SW 1271 (cell line): ENCODE data around the gene OR51M1.
"Not testable (repeated sequence)": the region's sequence is repeated elsewhere in the genome, so short reads cannot be mapped to it uniquely, and the experiment has no call there.

Experiments
- DNase-seq, 2 experiments: peaks; one replicate each; lab custom pipeline; 2025; lab: John Stamatoyannopoulos, UW

Gene OR51M1, protein sequence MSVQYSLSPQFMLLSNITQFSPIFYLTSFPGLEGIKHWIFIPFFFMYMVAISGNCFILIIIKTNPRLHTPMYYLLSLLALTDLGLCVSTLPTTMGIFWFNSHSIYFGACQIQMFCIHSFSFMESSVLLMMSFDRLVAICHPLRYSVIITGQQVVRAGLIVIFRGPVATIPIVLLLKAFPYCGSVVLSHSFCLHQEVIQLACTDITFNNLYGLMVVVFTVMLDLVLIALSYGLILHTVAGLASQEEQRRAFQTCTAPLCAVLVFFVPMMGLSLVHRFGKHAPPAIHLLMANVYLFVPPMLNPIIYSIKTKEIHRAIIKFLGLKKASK

DNA sequence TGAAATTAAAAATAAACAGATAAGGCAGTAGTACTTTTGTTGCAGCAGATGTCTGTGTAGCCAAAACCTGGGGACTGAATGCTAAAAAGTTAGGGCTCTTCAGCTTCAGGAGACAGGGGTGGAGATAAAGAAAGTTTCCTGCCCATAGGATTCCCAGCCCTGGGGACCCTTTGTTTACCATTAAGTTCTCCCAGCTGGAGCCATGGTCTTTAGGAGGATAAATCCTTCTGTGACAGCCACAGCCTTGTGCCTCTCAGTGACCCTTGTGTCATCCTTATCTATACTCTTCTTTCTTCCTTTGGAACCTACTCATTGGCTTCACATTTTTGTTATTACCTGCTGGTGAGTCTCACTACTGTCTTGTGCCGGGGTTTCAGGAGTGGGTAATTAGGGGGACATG, at the start of gene OR51M1:
Gene OR51M1 (plus strand): TSS at position 237 of the 400 bp plus-strand sequence. CDS start 5,587 bp downstream, outside the sequence.
- no peak for DNase-seq

DNA sequence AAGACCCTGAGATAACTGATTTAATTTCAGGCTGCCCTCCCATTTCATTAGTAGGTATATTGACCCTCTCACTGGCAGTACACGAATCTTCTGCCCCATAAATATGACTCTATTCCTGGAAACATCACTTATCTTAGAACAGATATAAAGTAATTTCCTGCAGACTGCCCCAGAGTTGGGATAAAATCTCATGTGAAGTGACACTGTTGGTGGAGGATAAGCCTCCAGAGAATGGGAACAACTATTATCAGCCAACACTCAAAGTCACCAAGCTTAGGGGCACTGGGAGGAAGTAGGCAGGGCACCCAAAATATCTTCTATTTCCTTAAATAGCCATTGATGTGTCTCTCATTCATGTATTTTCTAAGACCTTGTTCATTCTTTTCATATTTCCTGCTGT, 48.4 kb upstream of the OR51M1 start:
- no peak for DNase-seq

DNA sequence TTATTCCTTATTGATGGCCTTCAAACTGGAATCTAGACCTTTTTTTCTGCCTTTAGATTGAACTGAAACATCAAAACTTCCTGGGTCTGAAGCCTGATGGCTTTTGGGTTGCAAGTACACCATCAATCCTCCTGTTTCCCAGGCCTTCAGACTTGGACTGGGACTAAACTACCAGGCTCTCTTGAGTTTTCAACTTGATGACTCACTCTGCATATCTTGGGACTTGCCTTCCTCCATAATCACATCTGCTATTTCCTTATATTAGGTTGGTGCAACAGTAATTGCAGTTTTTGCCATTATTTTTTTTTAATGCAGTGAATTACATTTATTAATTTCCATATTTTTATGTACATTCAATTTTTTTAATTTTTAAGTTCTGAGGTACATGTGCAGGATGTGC, 47.3 kb upstream of the OR51M1 start:
- no peak for DNase-seq

DNA sequence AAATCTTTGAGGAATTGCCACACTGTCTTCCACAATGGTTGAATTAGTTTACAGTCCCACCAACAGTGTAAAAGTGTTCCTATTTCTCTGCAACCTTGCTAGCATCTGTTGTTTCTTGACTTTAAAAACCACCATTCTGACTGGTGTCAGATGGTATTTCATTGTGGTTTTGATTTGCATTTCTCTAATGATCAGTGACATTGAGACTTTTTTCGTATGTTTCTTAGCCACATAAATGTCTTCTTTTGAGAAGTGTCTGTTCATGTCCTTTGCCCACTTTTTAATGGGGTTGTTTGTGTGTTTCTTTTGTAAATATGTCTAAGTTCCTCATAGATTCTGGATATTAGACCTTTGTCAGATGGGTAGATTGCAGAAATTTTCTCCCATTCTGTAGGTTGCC, 46.4 kb upstream of the OR51M1 start:
- not testable (repeated sequence) for DNase-seq

DNA sequence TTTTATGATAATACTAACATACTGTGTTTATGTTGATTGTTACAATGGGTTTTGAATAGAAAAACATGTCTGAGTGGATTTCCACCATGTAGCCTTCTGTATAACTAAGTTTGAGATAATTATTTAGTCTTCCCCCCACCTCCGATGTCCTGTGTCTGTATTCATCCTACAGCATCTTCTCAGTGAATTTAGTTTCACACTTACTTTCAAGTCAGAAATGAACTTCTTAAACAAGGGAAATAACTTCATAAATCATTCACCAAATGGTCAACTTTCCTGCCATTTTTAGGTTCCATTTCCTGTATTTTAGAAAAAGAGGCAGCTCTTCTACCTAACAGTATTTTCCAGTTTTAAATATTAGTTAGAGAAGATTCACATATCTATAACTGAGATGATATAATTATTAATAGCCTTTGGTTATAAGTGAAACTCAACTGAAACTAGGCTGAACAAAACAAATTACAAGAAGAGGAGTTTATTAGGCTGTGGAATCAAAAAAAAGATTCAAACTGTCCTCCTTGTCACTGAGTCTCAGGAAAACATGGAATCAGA, 43.8 kb upstream of the OR51M1 start:
- DNase-seq = no peak

DNA sequence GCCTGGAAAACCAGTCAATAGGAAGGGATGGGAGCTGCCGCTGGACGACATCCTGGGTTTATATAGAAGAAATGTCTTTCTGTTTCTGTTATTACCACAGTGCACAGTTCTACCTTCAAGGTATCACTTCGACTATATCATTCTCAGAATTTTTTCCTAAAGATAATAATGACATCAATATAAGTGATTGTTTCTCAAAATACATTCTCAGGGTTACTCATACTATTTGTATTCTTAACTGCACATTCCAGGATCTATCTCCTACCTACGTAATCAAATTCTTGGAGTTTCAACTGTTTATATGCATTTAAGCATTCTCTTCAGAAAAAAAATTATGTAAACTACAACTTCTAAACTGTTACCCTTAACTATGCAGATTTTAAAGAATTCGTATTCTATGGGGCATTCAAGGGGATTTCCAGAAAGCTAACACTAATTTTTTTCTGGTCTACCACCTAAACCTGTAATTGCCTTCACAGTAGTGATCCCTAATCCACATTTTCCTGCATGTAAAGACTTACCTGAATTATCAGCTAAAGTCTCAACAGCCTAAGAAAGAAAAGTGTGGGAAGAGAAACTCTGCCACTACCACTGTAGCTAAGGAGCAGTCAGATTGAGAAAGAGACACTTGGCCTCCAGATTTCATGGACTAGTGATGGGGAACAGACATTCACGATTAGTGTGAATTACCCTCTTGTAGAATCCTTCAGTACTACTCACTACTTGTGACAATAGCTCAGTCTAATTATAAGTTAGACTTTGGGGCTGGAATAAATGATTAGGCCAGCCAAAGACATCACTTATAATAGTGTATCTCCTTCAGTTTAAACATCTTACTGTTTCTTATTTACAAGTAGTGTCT, 39.9 kb upstream of the OR51M1 start, which contains the start of gene OR51B5:
Gene OR51B5 (minus strand): TSS at position 51 of the 862 bp plus-strand sequence. CDS start 0 bp downstream, at position 51.
- no peak for DNase-seq

GRCh38 chr11:5345831-5346230, 37.8 kb upstream of the OR51M1 start:
- DNase-seq = no peak

DNA sequence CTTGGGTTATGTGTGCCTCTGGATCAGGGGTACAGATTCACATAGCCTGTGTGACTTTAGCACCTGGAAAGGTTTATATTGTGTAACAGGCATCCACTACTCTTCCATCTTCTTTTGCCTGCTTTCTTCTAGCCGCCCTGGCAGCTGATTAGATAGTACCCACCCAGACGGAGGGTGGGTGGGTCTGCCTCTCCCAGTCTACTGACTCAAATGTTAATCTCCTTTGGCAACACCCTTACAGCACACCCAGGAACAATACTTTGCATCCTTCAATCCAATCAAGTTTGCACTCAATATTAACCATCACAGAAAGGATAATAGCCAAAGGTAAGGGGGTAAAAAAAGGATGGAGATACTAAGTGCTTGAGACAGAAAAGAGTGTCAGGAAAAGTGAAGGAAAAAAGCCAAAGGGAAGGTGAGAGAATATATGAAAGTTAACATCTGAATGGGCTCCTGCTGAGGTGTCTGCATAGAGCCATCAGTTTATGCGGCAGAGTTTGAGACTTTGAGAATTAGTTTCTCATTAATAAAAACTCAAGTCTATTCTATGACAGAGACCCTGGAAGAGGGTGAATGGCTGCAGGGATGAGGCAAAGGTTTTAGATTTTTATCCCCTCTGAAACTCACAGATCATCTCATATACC, 34.9 kb upstream of the OR51M1 start:
- DNase-seq = no peak

GRCh38 chr11:5349550-5349949, 34.1 kb upstream of the OR51M1 start:
- DNase-seq = no peak

DNA sequence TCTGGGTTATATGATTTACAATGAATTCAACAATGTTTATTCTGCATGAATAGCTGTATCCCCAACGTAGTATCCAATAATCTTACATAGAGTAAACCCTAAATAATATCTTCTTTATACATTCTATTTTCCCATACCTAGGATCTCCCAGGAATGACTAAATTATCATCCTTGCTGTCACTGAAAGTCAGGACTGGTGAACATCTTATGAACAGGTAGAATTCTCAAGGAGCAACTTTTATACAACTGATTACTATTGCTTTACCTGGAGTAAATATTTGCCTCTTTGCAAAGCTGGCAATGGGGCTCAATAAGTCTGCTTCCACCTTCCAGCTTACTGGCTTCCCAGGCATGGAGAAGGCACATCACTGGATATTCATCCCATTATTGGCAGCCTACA, 32.4 kb upstream of the OR51M1 start, which contains the start of gene OR51B6:
Gene OR51B6 (plus strand): TSS at position 301 of the 400 bp plus-strand sequence. CDS start 0 bp downstream, at position 301.
- DNase-seq = no peak

DNA sequence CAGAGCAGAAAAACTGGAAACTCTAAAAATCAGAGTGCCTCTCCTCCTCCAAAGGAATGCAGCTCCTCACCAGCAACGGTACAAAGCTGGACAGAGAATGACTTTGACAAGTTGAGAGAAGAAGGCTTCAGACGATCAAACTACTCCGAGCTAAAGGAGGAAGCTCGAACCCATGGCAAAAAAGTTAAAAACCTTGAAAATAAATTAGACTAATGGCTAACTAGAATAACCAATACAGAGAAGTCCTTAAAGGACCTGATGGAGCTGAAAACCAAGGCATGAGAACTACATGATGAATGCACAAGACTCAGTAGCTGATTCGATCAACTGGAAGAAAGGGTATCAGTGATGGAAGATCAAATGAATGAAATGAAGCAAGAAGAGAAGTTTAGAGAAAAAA, 27.6 kb upstream of the OR51M1 start:
- DNase-seq = not testable (repeated sequence)

GRCh38 chr11:5362017-5362625, 21.5 kb upstream of the OR51M1 start:
- no peak for DNase-seq

DNA sequence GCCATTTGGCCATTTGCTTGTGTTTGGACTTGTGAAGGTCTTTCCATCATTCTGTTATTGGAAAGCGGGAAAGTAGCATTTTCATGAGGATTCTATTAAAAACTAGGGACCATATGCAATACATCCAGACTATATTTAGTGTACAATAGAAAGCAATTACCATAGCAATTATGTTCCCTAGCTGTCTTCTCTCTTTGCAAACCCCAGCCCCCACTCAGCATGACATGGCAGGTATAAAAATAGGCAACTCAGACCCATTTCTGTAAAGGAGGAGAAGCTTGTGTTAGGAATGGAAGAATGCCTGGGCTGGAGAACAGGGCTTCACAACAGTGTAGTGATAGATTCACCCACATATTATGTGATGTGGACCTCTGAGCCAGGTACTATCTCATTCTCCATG, 19.9 kb upstream of the OR51M1 start:
- no peak for DNase-seq

GRCh38 chr11:5364214-5364613, 19.4 kb upstream of the OR51M1 start:
- peak; percentile 68 to 83 for DNase-seq

GRCh38 chr11:5366365-5366764, 17.2 kb upstream of the OR51M1 start:
- not testable (repeated sequence) for DNase-seq

DNA sequence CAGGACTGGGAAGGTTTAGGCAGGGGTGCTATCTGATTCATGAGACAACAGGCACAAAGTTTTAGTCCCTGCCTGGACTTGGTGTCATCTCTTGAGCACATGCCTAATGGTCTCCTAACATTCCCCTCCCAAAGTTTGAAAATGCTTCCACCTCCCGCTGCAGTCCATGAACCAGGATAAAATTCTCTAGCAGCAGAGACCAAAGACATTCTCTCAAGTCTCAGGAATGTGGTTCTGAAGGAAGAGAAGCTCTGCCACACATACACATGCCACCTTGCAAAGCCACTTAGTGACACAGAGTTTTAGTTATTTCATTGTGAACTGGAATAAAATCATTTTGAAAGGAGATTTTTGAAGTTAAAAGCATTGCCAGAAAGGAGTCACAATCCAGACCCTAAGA, 16.8 kb upstream of the OR51M1 start:
- no peak for DNase-seq

GRCh38 chr11:5367448-5368074, 16.1 kb upstream of the OR51M1 start:
- DNase-seq = no peak

- no peak for DNase-seq
These were observed 15.0 kb upstream of the OR51M1 start for GRCh38 chr11:5368502-5369043.

- peak; percentile 4 to 29 for DNase-seq
These were observed 13.8 kb upstream of the OR51M1 start for GRCh38 chr11:5369789-5370188.

DNA sequence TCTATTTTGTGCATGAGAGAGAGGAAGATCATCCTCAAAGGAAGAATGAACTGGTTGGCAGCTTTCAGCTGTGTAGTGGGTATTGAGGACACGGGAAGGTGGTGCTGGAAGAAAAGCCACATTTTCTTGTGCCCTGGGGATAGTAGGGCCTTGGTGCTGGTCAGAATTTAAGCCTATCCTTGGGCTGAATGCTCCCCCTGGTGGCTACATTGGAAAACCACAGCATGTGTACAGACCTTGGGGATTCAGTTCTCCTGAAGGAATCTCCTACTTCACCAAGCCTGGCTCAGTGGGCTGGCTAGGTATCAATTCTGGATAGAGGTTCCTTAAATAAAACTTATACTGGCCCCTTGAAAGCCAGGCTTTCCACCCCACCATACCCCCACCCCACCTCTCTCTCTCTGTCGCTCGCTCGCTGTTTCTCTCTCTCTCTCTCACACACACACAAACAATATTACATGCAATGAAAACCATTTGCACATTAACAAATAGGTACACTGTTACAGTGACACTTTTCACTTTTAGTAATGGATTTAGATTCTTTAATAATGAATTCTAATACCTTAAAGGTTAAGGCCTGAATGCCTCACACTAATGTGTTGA, 2.8 kb upstream of the OR51M1 start:
- peak in 1 of 2 experiments; percentile 71 for DNase-seq
